ENCODE measurements around the gene PPP2R5C.
"Not testable (repeated sequence)": the region's sequence is repeated elsewhere in the genome, so short reads cannot be mapped to it uniquely, and the experiment has no call there.

Gene PPP2R5C

DNA sequence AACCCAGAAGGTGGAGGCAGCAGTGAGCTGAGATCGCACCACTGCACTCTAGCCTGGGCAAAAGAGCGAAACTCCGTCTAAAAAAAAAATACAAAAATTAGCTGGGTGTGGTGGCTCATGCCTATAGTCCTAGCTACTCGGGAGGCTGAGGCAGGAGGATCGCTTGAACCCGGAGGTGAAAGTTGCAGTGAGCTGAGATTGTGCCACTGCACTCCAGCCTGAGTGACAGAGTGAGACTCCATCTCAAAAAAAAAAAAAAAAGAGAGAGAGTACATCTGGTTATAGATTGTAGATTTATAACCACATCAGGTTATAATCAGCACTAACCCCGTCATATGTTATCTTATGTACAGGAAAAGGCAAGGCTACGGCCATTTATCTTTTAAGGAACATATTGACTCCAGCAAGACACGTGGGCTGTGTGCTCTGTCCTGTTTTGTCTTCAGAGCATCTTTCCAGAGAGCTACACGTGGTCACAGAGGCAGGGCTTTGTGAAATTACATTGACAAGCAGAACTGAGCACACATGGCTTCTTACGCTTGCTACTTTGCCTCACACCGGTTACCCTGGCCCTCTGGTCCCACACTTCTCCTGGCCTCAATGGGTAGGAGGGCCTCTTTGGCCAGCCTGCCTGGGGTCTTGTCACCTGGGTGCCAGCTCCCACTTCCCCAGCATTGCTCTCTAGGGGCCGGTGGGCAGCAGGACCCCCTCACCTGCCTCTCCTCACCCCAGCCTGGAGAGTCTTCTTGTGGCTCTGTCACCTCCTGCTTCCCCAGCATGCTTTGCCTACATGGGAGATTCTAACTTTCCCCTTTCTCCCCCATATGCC, 196.1 kb downstream of the PPP2R5C start:
- DNase-seq: no peak

DNA sequence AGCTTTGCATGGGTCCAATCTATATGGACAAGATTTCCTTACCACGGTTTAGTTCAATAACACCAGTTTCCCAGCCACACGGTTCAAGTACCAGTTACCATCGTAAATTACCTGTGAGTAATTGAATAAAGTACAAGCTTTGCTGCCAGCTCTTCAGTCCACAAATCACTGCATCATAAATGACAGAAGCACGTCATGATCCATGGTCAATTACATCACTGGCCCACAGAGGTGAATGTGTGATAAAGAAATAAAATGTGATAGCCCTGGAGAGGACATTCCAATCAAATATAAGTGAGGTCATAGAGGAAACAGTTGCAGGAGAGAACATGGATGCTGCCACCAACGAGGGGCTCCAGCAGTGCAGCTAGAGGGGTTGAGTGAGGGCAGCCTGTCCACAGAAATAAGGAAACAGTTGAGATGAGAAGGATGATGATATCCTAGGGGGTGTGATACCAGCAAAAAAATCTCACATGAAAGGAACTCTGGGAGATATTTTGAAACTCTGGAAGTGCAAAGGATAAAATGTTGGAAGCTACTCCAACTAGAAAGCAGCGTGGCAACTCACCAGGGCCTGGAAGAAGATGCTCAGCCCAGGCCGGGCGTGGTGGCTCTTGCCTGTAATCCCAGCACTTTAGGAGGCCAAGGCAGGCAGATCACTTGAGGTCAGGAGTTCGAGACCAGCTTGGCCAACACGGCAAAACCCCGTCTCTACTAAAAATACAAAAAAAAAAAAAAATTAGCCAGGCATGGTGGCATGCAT, 197.1 kb downstream of the PPP2R5C start:
- DNase-seq: no peak

DNA sequence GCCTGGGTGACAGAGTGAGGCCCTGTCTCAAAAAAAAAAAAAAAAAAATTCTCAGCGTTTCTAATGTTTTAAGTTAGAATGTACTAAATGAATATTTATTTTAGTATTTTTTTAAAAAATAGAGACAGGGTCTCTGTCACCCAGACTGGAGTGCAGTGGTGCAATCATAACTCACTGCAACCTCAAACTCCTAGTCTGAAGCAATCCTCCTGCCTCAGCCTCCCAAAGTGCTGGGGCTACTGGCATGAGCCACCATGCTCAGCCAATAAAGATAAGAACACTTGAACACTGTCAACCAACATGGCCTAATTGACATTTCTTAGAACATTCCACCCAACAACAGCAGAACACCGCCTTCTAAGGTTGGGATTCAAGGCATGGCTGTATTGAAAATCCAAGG, 197.8 kb downstream of the PPP2R5C start:
- DNase-seq: no peak

DNA sequence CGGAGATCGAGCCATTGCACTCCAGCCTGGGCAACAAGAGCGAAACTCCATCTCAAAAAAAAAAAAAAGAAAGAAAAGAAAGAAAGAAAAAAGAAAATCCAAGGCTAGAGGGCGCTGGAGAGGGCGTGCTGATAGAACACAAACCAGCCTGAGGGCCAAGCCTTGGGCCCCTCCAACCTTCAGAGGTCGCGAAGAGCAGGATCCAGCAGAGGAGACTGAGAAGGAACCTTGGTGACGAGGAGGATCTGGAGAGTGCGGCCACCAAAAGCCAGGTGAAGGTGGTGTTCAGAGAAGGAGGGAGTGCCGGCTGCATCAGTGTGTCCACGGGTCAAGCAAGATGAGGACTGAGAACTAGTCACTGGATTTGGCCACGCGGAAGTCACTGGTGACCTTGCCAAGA, 198.7 kb downstream of the PPP2R5C start:
- no peak for DNase-seq

DNA sequence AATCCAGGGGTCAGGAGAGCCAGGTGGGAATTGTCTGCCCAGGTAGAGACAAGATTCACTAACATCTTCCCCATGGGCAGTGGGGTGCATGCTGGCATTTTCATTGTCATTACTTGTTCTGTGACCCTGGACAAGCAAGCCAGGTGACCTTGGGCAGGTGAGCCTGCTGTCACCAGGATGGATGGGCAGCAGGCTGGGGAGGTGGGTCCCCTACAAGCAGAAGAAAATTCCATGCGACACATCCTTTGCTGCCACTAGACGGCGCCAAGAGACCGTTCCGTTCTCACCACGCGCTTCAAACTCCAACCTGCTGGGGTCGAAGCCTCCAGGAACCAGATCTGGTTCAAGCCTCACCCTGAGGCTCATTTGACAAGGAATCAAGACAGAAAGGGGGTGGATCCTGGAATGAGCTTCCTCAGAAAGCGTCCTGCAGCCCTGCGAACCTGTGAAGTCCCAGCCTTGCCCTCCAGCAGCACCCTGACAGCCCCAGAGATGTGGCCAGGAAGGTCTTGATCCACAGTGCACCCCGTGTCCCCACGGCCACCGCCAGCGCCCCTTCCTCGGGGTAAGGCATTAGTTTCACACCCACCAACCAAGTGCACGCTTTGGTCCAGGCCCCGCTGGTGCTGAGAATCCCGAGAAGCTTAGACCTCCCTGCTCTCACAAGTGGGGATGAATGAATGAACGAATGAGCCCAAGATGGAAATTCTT, 199.7 kb downstream of the PPP2R5C start:
- DNase-seq: peak; percentile 69

DNA sequence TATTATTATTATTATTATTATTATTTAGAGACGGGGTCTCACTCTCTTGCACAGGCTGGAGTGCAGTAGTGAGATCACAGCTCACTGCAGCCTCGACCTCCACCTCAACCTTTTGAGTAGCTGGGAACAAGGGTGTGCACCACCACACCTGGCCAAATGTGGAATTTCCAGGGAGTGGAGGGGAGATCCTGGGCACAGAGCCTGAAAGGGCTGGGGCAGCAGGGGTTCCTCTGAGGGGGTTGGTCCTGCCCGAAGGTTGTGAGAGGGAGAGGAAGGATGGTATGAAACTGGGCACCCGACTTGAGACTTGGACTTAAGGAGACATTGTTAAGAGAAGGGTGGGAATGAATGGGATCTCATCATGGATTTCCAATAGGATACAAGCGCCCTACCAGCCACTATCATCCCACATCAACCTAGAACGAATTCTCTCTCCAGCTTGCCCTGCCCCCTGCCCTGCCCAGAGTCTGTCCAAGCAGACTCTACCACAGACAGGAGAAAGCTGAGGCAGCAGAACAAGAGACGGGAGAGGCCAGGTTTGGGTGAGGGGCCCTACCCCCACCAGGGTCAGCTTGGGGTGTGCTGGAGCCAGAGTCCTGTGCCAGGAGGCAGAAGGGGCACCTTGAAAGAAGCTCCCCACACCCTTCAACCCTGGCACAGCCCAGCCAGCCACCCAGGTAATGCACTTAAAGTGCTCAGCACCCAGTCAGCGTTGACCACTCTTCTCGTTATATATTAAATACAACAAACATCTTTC, 200.4 kb downstream of the PPP2R5C start:
- DNase-seq: no peak

DNA sequence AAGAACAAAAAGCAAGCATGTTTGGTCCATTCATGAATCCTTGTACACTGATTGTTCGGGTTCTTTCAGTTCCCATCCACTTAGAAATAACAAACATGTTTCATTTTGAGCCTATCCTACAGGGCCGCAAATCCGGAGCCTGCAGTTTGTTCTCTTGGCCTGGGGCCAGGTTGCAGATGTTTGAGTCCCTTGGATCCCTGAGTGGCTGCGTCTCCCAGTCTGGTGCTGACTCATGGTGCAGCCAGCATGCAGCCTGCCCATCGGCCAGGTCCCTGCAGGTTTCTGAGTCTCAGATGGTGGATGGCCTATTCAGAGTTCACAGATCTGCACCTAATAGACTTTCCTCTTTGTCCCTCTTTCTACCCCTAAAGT, 201.0 kb downstream of the PPP2R5C start:
- DNase-seq: peak; percentile 47

DNA sequence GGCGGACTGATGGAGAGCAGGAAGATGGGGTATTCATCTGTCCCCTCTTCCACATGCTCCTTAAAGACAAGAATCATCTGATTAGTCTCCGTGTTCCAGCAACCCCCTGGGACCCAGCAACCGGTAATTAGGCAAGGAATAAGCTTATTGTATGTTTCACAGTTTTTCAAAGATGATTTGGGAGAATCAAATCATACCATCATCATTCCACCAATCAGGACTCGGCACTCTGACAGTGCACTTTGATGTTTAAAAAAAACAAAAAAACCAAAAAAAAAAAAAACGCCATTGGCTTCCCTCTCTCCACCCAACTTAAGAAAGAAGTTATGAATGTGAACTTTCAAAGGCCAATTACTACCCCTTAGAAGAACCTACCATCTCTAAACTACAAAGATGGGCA, 201.5 kb downstream of the PPP2R5C start:
- no peak for DNase-seq

DNA sequence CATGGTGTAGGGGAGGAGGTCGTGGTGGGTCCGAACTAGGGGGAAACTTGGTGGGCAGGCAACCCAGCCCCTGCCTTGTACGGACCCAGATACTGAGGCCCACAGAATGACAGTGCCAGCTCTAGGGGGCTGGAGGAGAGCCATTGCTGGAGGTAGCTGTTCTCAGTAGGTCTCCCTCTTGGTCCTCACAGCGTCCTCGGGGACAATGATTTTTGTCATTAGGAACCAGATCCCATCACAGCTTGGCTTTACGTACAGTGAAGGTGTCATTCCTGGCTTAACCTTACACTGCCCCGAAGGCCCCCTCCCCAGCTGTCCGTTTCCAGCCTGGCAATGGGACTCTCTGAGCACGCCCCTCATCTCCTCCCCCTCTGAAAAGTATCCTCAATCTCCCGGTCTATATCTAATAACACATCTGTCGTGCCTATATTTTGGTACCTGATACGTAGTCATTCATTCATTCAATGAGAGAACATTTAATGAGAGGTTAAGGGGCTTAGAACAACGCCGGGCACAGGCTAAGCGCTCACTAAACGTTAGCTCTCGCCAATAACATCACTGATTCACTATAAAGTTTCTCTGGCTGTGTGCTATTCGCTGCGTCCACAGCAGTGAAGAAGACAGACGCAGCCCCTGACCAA, 202.3 kb downstream of the PPP2R5C start:
- DNase-seq: no peak

DNA sequence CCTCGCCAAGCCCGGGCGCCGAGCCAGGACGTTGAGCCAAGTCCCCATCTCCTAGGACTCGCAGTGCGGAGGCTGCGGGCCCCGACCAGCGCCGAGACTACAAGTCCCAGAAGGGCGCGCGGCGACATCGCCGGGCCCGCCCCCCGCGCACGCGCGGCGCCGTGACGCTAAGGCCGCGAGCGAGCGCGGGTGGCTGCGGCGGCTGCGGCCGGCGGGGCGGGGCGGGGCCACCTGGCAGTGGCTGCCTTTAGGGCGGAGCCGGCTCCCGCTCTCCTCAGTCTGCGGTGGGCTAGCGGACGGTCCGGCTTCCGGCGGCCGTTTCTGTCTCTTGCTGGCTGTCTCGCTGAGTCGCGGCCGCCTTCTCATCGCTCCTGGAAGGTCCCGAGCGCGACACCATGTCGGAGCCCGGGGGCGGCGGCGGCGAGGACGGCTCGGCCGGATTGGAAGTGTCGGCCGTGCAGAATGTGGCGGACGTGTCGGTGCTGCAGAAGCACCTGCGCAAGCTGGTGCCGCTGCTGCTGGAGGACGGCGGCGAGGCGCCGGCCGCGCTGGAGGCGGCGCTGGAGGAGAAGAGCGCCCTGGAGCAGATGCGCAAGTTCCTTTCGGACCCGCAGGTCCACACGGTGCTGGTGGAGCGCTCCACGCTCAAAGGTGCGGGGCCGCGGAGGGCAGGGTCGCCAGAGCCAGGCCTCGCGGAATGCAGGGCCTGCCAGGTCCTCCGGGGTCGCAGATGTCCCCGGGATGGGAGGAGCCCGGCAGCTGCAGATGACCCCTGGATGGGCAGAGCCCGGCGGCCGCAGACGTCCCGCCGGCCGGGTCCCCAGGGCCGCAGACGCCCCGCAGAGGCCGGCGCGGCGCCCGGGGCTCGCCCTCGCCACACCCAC, 203.0 kb downstream of the PPP2R5C start, which contains the start of gene DYNC1H1:
Gene DYNC1H1 (plus strand): TSS at position 277 of the 884 bp plus-strand sequence. CDS start 119 bp downstream, at position 396.
- DNase-seq: peak; percentile 85

DNA sequence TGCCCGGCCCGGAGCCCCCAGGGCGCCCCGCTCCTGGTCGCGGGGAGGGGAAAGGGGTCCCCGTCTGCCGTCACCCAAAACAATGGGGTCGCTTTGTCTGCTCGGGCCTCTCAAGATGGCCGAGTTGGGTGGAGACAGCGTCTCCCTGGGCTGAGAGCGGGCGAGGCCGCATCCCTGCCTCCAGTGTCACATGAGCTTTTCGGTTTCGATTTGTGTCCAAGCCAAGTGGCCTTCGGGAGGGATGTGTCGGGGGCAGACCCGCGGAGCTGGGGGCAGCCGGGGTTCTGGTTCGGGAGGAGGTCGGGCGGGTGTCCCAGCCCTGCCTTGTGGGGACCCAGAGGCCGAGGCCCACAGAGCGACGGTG, 203.7 kb downstream of the PPP2R5C start:
- no peak for DNase-seq

DNA sequence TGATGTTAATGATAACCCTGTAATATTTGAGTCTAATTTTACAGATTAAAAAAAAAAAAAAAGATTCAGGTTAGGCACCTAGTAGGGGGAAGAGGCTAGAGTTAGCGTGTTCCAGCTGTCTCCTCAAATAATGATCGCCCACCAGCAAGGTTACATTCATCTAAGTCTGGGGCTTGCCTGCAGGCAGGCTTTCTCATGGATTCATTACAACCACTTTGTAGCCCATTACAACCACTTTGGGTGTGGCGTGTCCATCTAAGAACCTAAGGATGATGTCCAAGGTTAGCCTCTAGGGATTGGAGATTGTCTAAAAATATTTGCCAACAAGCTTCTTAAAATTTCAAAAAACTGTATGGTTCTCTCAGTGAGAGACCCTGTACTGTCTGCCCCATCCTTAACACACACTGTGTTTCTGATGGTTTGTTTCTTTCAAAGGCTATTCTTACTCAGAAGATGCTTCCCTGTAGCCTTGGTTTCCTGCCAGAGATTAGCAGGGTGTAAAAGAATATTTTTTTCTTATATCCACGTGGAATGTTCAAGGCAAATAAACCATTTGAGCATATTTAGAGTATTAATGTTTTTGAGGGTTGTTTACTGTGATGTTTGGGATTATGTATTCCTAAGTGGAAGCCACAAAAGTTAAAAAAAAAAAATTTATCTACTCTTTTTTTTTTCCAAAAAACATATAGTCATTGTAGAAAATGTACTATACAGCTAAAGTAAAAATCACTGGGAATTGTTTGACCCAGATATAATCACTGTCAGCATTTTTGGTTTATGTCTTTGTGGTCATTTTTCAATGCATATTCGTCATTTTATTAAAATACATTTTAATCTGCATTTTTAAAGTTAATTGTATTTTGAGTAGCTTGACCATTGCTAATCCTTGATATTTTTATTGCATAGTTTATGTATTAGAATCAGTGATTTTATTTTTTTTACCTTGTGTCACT, 204.5 kb downstream of the PPP2R5C start:
- no peak for DNase-seq

DNA sequence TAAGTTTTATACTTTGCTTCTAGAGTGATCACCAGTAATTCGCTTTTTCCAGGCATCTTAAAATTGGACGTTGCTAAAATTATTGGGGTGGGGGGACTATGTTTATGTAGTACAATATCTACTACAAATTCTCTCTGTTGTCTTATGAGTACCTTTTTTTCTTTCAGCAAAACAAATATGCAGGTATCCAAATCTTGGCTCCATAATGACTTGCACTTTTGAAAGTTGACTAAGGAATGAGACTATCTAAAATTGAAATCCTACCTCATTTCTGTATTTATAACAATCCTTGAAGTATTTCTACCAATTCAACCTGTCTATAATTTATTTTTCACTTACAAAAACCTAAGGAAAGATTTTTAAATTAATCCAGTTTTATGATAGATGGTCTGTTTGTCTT, 205.2 kb downstream of the PPP2R5C start:
- DNase-seq: no peak

DNA sequence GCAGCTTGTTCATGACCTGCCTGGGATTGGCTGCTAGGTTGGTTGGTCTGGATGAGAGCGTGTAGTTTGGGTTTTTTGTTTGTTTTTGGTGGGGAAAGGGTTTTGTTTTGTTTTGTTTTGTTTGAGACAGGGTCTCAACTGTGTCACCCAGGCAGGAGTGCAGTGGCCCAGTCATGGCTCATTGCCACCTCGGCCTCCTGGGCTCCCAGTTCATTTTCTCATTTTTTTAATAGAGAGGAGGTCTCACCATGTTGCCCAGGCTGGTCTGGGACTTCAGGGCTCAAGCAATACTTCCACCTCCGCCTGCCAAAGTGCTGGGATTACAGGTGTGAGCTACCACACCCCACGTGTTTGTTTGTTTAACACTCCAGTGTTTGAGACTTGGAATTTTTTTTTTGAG, 206.7 kb downstream of the PPP2R5C start:
- no peak for DNase-seq

DNA sequence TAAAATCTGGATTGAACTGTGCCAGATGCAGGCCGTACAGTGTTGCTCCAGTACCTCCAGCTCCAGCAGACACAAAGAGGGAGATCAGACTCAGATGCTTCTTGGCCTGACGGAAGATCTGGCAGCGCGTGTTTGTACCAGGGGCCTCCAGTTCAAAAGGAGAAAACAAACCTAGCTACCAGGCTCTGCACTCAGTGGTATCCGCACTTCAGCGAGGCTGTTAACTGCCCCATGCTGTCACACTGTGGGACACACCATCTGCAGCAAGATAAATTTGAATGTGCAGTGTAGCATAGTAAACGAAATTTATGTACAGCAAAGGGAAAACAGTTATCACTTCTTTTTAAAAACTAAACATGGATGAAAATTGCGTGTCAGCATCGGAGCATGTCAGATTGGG, 208.0 kb downstream of the PPP2R5C start:
- no peak for DNase-seq

DNA sequence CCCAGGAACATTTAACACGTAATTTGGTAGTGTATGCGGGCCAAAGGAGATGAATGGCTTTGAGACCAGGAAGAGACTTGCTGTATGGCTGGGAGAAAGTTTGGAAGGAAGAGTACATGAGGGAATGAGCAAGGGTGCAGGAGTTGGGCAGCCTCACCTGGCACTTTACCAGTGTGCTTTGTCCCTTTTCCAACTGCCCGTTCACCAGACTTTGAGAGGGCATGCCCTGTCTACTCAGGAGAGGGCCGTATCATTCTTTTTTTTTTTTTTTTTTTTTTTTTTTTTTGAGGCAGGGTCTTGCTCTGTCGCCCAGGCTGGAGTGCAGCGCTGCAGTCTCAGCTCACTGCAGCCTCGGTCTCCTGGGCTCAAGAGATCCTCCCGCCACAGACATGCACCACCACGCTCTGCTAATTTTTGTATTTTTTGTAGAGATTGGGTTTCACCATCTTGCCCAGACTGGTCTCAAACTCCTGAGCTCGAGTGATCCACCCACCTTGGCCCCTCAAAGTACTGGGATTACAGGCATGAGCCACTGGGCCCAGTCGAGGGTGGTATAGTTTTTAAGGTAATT, 209.4 kb downstream of the PPP2R5C start:
- no peak for DNase-seq

DNA sequence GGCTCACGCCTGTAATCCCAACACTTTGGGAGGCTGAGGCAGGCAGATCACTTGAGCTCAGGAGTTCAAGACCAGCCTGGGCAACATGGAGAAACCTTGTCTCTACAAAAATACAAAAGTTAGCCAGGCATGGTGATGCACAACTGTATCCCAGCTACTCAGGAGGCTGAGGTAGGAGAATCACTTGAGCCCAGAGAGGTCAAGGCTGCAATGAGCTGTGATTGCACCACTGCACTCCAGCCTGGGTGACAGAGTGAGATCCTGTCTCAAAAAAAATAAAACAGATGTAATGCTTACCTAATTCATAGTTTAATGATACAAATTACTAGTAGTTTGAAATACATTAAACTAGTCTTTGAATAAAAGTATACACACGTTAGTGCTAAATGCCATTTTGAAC, 209.9 kb downstream of the PPP2R5C start:
- not testable (repeated sequence) for DNase-seq

DNA sequence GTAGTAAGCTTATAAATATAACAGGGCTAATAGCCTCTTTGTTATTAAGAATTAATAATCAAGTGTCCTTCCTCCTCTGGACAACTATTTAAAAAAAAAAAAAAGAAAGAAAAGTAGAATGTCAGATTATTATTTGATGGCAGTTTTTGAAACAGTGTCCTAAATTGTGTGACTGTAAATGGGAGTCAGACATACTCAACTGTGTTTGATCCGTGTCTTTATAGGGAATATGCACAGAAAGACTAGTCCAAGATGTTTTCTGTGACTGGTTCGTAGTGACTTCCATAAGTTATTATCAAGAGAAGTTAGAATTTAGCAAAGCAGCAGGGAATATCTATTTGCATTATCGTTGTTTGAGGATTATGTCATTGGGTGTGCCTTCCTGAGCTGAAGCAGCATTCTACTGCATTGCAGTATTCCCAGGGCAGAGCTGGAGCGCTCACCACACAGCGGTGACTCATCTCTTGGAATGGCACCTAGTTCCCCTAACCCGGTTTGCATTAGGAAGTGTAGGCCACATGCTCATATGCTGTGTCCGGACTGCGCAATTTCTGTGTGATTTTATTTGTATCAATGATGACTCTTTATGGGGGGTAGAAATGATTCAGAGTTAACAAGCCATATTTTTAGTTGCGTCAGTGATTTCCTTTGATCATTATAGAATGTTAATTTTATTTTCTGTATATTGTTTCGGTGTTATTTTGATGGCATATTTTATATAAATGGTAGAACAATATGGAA, 210.8 kb downstream of the PPP2R5C start:
- no peak for DNase-seq

DNA sequence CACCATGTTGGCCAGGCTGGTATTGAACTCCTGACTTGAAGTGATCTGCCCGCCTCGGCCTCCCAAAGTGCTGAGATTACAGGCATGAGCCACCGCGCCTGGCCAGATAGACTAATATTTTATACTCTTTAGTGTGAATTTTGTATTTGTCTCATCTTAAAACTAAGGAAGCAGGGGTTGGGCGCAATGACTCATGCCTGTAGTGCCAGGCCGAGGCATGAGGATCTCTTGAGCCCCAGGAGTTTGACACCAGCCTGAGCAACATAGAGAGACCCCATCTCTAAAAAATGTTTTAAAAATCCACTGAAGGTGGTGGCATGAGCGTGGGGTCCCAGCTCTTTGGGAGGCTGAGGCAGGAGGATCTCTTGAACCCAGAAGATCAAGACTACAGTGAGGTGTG, 211.8 kb downstream of the PPP2R5C start:
- no peak for DNase-seq

Data from NCI-H2081 treated with DMSO at 0.1 percent for 48 hours (cell line).